Measurements from ENCODE around the gene B3GNT5.

The B3GNT5 gene

DNA sequence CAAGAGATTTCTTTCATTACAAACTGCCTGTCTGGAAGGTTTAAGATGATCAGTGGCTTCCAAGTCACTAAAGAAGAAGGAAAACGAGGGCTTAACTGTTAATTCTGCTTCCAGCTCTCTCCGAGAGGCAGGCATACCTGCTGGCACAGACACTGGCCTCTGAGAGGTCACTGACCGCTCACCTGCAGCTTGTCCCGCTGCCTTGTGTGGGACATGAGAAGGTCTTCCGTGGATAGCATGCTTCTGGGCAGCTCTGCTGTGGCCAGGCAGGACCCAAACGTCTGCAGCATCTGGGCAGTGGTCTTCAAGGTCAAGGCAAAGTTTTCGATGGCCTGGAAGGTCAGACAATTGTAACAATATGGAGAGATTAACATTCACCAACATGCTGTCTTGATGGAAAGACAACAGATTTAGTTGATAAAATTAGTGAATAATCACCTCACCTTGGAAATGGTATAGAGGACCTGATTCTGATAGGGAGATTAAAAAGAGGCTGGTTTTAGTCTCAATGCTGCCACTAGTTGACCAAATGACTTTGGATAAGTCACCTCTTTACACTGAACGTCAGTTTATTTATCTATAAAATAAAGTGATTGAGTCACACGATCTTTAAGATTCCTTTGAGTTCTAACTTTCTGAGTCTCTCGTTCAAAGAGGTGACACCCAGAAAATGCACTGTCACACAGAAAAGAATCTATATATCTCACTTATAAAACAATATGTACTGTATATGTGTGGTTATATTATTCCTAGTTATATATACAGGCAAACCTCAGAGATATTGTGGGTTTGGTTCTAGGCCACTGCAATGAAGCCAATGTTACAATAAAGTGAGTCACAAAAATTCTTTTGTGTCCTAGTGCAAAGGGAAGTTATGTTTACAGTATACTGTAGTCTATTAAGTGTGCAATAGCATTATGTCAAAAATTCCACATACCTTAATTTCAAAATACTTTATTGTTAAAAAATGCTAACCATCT, 65.1 kb downstream of the B3GNT5 start:
- peak in 1 of 2 donors; percentile 70 for DNase-seq (ENCODE audit: low read depth in 2 of 2)
- TF ChIP-seq CTCF (IDR thresholded peaks at IDR 0.05; ENCODE audit: low read depth, low read length) = no peak

GRCh38 chr3:183318877-183319276, 65.8 kb downstream of the B3GNT5 start:
- no peak for TF ChIP-seq CTCF (IDR thresholded peaks at IDR 0.05; ENCODE audit: low read depth, low read length)
- peak in 1 of 2 donors; percentile 65 for DNase-seq (ENCODE audit: low read depth in 2 of 2)
- H3K4me3 ChIP-seq (replicated peaks in 1 of 2; ENCODE audit: low read depth in 2 of 2, low read length in 2 of 2) = no peak overlapping the region

More for the DNA sequence above, 65.1 kb downstream of the B3GNT5 start:
- no peak overlapping the region for H3K4me3 ChIP-seq (replicated peaks in 1 of 2; ENCODE audit: low read depth in 2 of 2, low read length in 2 of 2)

- TF ChIP-seq CTCF (IDR thresholded peaks at IDR 0.05; ENCODE audit: low read depth, low read length) = no peak
- H3K4me3 ChIP-seq (replicated peaks in 1 of 2; ENCODE audit: low read depth in 2 of 2, low read length in 2 of 2) = no peak overlapping the region
- DNase-seq (ENCODE audit: low read depth in 2 of 2) = no peak
Observed at GRCh38 chr3:183319371-183319770, 66.3 kb downstream of the B3GNT5 start.
